Adrenal gland (tissue), 12 donors: ENCODE results near the gene DCAF6. TPM values are rescaled to one million over a fixed set of nuclear protein-coding genes. Genes with fewer than 3 reads are reported as not detected.

Experiments
- DNase-seq, 7 donors: peaks; one replicate each; pipeline ENCODE4 v3.0.0-alpha.2; 2019 to 2020
- H3K27ac ChIP-seq, 5 donors: fragments of 200-600 bp; sonication (generic) in 4 of 5; 1 replicate in 3 of 5; 2 replicates in 2 of 5; pipeline versions ENCODE4 v1.5.1 to v1.8.0; 2016 to 2020; ENCODE audit warnings: mild to moderate bottlenecking in 1 of 5
- H3K27me3 ChIP-seq: fragments of 200-600 bp; 2 replicates; pipeline ENCODE4 v1.8.0; 2021
- H3K36me3 ChIP-seq, 2 donors: fragments of 200-600 bp; replicated peaks in 1 of 2; 1 replicate in 1 of 2; 2 replicates in 1 of 2; pipeline versions ENCODE4 v1.5.1 to v1.8.0; 2018 to 2022
- H3K4me1 ChIP-seq, 2 donors: fragments of 200-600 bp; replicated peaks in 1 of 2; 1 replicate in 1 of 2; 2 replicates in 1 of 2; pipeline versions ENCODE4 v1.5.1 to v1.8.0; 2018 to 2021
- H3K4me3 ChIP-seq, 4 donors: fragments of 200-600 bp; sonication (generic) in 3 of 4; one replicate each; pipeline ENCODE4 v1.5.1; 2016 to 2018
- H3K9me3 ChIP-seq, 3 donors: fragments of 200-600 bp; sonication (generic) in 1 of 3; replicated peaks in 1 of 3; 1 replicate in 2 of 3; 2 replicates in 1 of 3; pipeline versions ENCODE4 v1.5.1 to v1.8.0; 2016 to 2021
- POLR2A ChIP-seq, 2 donors: fragments of 450-650 bp; IDR thresholded peaks; one replicate each; pipeline ENCODE4 v1.6.1; 2017; ENCODE audit warnings: antibody characterized with exemption in 2 of 2, mild to moderate bottlenecking in 2 of 2, moderate library complexity in 1 of 2
- WGBS, 4 donors: extraction: QIAGEN DNeasy Blood & Tissue Kit in 2 of 4; methylation state at CpG; one replicate each; pipeline versions ENCODE4 v1.1.5 to v1.1.7; 2013 to 2017; 5-methylcytosine and 5-hydroxymethylcytosine counted together
- intact Hi-C, 2 donors: fragments of 100-400 bp; cut with DNase I; formaldehyde crosslinking; loops; one replicate each; pipeline versions ENCODE4 v1.14.1 to v1.15.0; 2022 to 2023
- polyA plus RNA-seq, 3 donors: library from polyadenylated mRNA; stranded (reverse); fragments of 200-250 nt in 2 of 3; fragments of 350-450 nt in 1 of 3; fragmentation: Illumina TruSeq in 1 of 3; extraction: RNeasy Lipid Tissue Mini Kit (QIAGEN cat#74804) in 1 of 3; gene quantifications; one replicate each; pipeline ENCODE4 v1.2.3, GENCODE V29; 2013 to 2014
- total RNA-seq, 9 donors: library from RNA; depleted of rRNA in 4 of 9; stranded (reverse); fragments of >200 nt in 4 of 9; fragments of 120-200 nt in 1 of 9; fragmentation: NEBNext Ultra II Directional in 1 of 9; extraction: Animal tissue kit (Norgen Biotek cat#: 25700) in 1 of 9; gene quantifications; one replicate each; pipeline versions ENCODE4 v1.1.0 to v1.2.4, GENCODE V29; 2013 to 2023
- TF ChIP-seq, protein P1 (sequence below), 6 experiments: fragments of 450-650 bp in 4 of 6; fragments of 200-600 bp in 2 of 6; sonication (generic) in 1 of 6; IDR thresholded peaks; 1 replicate in 5 of 6; 2 replicates in 1 of 6; pipeline versions ENCODE4 v1.5.1 to v1.8.0; 2016 to 2021; ENCODE audit warnings: antibody characterized with exemption in 6 of 6, mild to moderate bottlenecking in 2 of 6, moderate library complexity in 1 of 6
- donor health status: healthy with polysubstance abuse.
- donor health status: Bipolar disorder and iron deficiency.
- donor health status: DM: yes; HTN: yes; CAD: no.
- donor health status: DM: no; HTN: no; CAD: no.
- donor health status: DM: no; HTN: no; CAD: no.
- donor health status: DM: yes; HTN: yes; CAD: no.

Gene DCAF6
- total and polyA plus RNA-seq, 12 donors, result 46.4 to 160 (median 90.5) TPM

DNA sequence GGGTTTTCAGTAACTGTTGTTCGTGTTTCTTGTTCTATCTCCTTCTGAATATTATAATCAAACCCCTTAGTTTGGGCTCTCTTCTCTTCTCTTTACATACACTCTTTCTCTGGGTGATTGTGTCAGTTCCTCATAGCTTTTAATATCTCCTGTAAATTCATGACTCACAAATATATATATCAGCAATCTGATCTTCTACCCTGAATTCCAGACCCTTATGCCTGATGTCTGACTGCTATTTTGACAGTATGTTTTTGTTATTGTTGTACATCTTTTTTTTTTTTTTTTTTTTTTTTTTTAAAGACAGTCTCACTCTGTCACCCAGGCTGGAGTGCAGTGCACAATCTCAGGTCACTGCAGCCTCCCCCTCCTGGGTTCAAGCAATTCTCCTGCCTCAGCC, 71.2 kb downstream of the DCAF6 start:
- H3K4me1 ChIP-seq, result no peaks in the 10 kb centered on the region
- H3K27me3 ChIP-seq, result no peaks in the 10 kb centered on the region
- no peak overlapping the region for H3K27ac ChIP-seq
- whole genome bisulfite sequencing, 4 donors, result 92 to 95% (median 93%) methylated on average over 1 of the region's 1 CpG
- no peaks in the 10 kb centered on the region for H3K9me3 ChIP-seq
- H3K36me3 ChIP-seq, result peaks cover 0 to 14% of the 10 kb centered on the region in 2 donors
- intact Hi-C loops, result loop anchor here in 1 of 2 donors (10.0 kb wide), 1 partner anchor 67 kb away; no protein-coding TSS in a partner anchor
- no peak overlapping the region for H3K4me3 ChIP-seq
- TF ChIP-seq, protein P1, sequence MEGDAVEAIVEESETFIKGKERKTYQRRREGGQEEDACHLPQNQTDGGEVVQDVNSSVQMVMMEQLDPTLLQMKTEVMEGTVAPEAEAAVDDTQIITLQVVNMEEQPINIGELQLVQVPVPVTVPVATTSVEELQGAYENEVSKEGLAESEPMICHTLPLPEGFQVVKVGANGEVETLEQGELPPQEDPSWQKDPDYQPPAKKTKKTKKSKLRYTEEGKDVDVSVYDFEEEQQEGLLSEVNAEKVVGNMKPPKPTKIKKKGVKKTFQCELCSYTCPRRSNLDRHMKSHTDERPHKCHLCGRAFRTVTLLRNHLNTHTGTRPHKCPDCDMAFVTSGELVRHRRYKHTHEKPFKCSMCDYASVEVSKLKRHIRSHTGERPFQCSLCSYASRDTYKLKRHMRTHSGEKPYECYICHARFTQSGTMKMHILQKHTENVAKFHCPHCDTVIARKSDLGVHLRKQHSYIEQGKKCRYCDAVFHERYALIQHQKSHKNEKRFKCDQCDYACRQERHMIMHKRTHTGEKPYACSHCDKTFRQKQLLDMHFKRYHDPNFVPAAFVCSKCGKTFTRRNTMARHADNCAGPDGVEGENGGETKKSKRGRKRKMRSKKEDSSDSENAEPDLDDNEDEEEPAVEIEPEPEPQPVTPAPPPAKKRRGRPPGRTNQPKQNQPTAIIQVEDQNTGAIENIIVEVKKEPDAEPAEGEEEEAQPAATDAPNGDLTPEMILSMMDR (IDR thresholded peaks at IDR 0.05), result no peak
- no peak for TF ChIP-seq POLR2A (IDR thresholded peaks at IDR 0.05)
- no peak for DNase-seq

DNA sequence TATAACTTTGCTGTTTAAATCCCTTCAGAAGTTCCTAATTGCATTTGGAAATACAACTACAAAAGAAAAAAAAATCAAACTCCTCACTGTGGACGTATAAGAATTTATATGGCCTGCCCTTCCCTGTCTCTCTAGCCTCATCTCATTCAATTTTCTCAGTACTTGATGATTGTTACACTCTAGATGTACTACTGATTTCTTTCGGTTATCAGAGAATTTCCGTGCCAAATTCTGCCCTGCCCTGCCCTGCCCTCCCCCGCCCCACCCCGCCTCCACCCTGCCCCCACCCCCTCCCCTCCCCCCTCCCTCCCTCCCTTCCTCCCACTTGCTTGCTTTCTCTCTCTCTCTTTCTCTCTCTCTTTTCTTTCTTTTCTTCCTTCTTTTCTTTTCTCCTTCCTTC, 72.1 kb downstream of the DCAF6 start:
- H3K27ac ChIP-seq, result no peak overlapping the region
- no peaks in the 10 kb centered on the region for H3K9me3 ChIP-seq

DNA sequence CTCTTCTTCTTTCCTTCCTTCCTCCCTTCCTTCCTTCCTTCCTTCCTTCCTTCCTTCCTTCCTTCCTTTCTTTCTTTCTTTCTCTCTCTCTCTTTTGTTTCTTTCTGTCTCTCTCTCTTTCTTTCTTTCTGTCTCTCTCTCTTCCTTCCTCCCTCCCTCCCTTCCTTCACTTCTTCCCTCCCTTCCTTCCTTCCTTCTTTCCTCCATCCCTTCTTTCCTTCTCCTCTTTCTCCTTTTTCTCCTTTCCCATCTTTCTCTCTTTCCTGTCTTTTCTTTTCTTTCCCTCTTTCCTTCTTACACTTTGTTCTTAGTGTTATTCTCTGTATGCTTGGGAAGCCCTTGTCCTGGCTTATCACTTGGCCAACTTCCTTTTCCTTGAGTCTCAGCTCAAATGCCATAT, 72.8 kb downstream of the DCAF6 start:
- H3K4me3 ChIP-seq, result no peak overlapping the region
- H3K27me3 ChIP-seq, result no peaks in the 10 kb centered on the region
- H3K4me1 ChIP-seq, result no peaks in the 10 kb centered on the region
- TF ChIP-seq POLR2A (IDR thresholded peaks at IDR 0.05), result no peak
- TF ChIP-seq, protein P1 (IDR thresholded peaks at IDR 0.05), result no peak
- H3K9me3 ChIP-seq, result no peaks in the 10 kb centered on the region
- H3K36me3 ChIP-seq, result peaks cover 0 to 12% of the 10 kb centered on the region in 2 donors
- intact Hi-C loops, result loop anchor here in 1 of 2 donors (10.0 kb wide), 1 partner anchor 65 kb away; no protein-coding TSS in a partner anchor
- DNase-seq, result no peak
- H3K27ac ChIP-seq, result no peak overlapping the region

More for the DNA sequence above, 72.1 kb downstream of the DCAF6 start:
- intact Hi-C loops, result loop anchor here in 1 of 2 donors (10.0 kb wide), 1 partner anchor 66 kb away; no protein-coding TSS in a partner anchor
- no peak for DNase-seq
- peaks cover 0 to 12% of the 10 kb centered on the region in 2 donors for H3K36me3 ChIP-seq
- WGBS, 4 donors, result 87 to 94% (median 92%) methylated on average over 5 of the region's 5 CpGs
- H3K4me3 ChIP-seq, result no peak overlapping the region
- no peaks in the 10 kb centered on the region for H3K4me1 ChIP-seq
- H3K27me3 ChIP-seq, result no peaks in the 10 kb centered on the region
- TF ChIP-seq POLR2A (IDR thresholded peaks at IDR 0.05), result no peak
- TF ChIP-seq, protein P1 (IDR thresholded peaks at IDR 0.05), result no peak

DNA sequence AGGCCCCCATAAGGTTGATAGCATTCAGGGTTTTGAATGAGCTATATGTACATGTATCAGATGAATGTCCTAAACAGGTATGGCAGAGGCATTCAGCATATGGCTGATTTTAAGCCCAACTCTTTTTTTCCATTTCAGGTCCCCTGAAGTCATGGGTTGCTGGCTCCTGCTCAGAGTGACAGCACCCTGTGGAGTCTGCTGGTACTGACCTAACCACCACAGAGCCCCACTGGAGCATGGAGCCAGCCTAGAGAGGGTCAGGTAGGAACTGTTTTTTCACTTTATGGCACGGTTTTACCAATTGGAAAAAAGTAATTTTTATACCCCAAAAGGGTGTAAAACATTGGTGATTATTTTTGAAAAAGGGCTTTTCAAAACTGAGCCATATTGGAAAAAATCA, 82.9 kb downstream of the DCAF6 start:
- Histone ChIP-seq H3K4me3 (no peak overlapping the region), H3K4me1 (no peaks in the 10 kb centered on the region), H3K36me3 (peaks cover 0 to 31% of the 10 kb centered on the region in 2 donors), H3K9me3 (no peaks in the 10 kb centered on the region), H3K27ac (no peak overlapping the region), H3K27me3 (no peaks in the 10 kb centered on the region)
- intact Hi-C loops, result no loop called here
- 89 to 100% (median 94%) methylated on average over 1 of the region's 1 CpG for WGBS, 4 donors
- no peak for DNase-seq
- TF ChIP-seq, protein P1 (IDR thresholded peaks at IDR 0.05), result no peak
- no peak for TF ChIP-seq POLR2A (IDR thresholded peaks at IDR 0.05)
